CD4-positive, alpha-beta T cell treated with Interleukin-15 for 4 hours (primary cell): Measurements from ENCODE around the gene SLC46A1.
"Not testable (repeated sequence)": the region's sequence is repeated elsewhere in the genome, so short reads cannot be mapped to it uniquely, and the experiment has no call there.

Experiments used
- DNase-seq: peaks from one replicate; pipeline ENCODE4 v3.0.0-alpha.2; 2020; ENCODE audit warnings: low spot score

SLC46A1 gene

DNA sequence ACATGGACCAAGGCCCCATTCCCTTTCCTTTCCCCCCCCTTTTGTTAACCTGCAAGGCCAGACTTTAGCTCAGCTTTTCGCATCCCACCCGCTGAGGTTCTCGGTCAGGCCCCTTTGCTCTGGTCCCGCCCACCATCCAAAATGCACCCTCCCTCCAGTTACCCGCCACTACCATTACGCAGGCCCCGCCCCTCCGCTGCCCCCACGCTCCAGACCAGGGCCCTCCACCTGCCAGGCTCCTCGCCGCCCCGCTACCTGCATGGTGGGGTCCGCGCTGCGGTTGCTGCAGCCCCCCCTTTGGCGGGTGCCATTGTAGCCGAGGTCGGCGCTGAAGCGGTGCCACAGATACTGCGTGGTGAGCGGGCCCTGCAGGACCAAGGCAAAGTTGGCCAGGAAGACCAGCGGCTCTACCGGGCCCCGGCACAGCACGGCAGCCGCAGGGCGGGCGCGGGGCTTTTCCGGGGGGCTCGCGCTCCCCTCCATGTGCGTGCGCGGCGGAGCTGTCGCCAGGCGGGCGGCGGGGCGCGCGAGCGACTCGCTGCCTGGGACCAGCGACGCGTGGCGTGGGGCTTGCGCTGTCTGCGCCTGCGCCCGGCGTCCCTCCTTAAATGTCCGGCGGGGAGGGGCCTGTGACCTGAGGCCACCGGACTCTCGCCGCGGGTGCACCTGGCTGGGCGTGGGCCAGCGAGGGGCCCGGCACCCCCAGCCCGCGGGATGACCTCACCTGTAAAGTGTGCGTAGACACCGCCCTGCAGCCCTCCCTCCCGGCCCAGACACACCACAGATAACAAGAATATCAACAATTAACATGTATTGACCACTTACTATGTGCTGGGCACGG lies at the start of gene SLC46A1:
Gene SLC46A1 (minus strand): TSS at position 581 of the 841 bp plus-strand sequence. CDS start 98 bp downstream, at position 483.
- no peak for DNase-seq

- no peak for DNase-seq
Measured at GRCh38 chr17:28449859-28450258, 43.8 kb upstream of the SLC46A1 start.

DNA sequence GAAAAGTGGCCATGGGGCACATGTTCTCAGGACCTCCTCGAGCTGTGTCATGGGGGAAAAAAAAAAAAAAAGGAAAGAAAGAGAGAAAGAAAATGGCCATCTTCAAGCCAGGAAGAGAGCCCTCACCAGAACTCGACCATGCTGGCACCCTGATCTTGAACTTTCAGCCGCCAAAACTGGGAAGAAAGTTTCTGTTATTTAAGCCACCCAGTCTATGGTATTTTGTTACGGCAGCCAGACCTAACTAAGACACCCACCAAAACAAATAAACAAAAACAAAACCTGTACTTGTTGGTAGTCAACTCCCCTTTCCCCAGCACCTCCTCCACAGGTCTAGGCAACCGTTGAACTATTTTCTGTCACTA lies 41.4 kb upstream of the SLC46A1 start:
- no peak for DNase-seq

DNA sequence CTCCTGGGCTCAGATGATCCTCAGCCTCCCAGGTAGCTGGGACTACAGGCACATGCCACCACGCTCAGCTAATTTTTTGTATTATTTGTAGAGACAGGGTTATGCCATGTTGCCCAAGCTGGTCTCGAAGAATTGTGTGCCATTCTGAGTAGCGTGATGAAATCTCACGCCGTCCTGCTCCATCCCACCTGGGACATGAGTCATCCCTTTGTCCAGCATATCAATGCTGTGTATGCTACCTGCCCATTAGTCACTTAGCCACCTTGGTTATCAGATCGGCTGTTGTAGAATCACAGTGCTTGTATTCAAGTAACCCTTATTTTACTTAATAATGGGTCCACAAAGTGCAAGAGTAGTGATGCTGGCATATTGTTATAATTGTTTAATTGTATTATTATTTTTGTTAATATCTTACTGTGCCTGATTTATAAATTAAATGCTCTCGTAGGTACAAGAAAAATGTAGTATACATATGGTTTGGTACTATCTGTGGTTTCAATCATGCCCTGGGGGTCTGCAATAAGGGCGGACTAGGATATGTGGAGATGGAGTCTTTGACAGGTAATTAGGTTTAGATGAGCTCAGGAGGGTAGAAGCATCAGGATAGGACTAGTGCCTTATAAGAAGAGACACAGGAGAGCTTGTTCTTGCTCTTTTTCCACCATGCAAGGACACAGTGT lies 40.8 kb upstream of the SLC46A1 start:
- no peak for DNase-seq

- DNase-seq: no peak
Measured at GRCh38 chr17:28443901-28444638, 38.1 kb upstream of the SLC46A1 start.

- DNase-seq: not testable (repeated sequence)
Measured at GRCh38 chr17:28434326-28434725, 28.3 kb upstream of the SLC46A1 start.

DNA sequence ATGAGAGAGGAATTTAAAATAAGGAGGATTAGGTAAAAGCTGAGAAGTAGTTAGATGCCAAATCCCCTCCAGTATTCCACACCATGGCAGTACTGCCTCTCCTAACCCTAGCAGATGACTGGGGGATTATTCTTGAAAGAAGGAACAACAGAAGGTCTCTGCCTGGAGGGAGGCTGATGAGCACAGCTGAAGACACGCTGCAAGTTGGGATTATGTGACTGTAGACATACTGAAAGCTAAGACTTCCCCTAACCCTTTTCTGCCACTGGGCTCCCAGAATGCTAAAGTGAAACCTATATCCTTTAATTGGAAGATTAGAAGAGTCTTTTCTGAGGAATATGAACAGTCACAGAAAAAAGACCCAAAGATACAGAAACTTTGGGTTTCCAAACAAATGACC lies 27.7 kb upstream of the SLC46A1 start:
- no peak for DNase-seq

GRCh38 chr17:28427982-28428381 lies 22.0 kb upstream of the SLC46A1 start:
- DNase-seq: not testable (repeated sequence)

DNA sequence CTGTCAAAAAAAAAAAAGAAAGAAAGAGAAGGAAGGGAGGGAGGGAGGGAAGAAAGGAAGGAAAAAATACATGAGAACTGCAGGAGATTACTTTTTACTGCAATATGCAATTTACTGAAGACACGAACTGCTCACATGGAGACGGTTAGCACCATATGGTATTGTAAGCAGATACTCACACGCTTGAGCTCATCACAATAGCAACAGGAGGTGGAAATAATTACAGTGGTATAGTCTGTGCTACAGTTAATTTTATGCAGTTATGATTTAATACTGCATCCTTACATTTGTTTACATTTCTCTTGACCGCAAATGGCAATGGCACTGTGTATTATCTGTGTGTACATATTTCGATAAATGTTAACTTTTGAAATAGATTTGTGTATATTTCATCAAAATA lies 21.4 kb upstream of the SLC46A1 start:
- DNase-seq: no peak

- DNase-seq: no peak
Measured at GRCh38 chr17:28426081-28426519, 20.1 kb upstream of the SLC46A1 start.

- DNase-seq: no peak
Measured at GRCh38 chr17:28425206-28425605, 19.2 kb upstream of the SLC46A1 start.

DNA sequence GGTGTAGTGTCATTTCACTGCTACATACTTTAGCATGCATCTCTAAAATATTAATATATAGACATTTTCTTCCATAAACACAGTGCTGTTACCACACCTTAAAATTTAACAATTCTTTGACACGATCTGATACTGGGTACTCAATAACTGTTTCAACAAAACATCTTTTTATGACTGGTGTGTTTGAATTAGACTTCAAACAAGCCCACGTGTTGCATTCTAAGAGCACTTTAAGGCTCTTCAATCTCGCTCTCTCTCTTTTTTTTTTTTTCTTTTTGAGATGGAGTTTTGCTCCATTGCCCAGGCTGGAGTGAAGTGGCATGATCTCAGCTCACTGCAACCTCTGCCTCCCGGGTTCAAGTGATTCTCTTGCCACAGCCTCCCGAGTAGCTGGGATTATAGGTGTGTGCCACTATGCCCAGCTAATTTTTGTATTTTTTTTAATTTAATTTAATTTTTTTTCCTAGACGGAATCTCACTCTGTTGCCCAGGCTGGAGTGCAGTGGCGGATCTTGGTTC lies 15.8 kb upstream of the SLC46A1 start:
- no peak for DNase-seq

DNA sequence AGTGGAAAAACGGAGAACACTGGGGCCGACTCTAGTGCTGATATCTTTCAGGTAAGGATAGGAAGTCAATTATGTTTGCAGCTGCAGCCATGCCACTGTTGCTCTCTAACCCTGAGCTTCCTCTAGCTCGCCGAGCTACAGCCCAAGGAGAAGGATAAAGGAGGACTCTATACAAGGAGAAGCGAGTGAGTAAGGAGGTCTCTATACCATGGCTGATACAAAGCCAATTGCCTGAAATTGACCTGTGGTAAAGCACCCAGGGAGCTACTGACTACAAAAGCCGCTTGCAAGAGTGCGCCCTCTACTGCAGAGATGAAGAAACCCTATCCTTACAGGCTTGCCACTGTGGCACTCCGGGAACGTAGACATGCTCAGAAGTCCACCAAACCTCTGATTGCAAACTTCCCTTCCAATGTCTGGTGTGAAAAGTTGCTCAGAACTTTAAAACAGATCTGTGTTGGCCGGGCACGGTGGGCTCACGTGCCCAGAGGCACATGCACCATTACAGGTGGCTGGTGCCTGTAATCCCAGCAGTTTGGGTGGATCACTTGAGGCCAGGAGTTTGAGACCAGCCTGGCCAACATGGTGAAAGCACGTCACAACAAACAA lies 10.8 kb upstream of the SLC46A1 start:
- DNase-seq: peak; percentile 63

- no peak for DNase-seq
Measured at GRCh38 chr17:28415886-28416285, 9.9 kb upstream of the SLC46A1 start.

DNA sequence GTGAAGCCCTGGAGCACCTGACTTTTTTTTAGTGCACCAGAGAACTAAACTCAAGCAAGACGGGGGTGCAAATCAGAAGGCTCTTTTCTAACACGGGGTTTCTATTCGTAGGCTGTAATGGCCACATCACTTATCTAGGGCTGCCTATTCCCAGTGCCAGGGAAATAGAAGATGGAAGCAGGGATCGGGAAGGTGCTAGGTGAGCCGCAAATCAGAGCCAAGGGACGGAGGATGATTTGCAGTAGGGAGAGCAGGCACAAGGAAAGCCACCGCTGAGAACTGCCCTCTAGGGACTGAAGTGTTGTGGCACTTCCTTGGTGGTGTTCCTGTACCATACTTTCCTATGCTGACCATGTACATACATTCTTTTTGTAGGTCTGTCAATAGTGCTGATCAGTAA lies 7.8 kb upstream of the SLC46A1 start:
- no peak for DNase-seq

DNA sequence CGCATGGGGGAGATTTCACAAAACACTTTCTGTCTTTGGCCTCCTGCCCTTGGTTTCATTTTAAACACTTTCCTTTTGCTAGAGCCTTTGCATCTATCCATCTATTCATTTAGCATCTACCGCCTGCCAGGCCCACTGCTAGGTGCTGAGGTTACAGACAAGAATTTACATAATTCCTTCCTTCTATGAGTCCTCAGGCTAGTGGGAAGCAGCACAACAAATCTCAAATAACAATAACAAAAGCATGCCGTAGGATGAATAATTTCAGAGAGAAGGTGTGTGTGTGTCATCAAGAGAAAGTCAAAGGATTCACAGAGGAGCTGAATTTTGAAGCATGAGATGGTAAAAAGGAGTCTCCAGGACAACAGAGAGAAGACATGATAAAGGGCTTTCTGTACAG lies 6.1 kb upstream of the SLC46A1 start:
- DNase-seq: no peak

- no peak for DNase-seq
Measured at GRCh38 chr17:28407974-28408306, 1.9 kb upstream of the SLC46A1 start.

DNA sequence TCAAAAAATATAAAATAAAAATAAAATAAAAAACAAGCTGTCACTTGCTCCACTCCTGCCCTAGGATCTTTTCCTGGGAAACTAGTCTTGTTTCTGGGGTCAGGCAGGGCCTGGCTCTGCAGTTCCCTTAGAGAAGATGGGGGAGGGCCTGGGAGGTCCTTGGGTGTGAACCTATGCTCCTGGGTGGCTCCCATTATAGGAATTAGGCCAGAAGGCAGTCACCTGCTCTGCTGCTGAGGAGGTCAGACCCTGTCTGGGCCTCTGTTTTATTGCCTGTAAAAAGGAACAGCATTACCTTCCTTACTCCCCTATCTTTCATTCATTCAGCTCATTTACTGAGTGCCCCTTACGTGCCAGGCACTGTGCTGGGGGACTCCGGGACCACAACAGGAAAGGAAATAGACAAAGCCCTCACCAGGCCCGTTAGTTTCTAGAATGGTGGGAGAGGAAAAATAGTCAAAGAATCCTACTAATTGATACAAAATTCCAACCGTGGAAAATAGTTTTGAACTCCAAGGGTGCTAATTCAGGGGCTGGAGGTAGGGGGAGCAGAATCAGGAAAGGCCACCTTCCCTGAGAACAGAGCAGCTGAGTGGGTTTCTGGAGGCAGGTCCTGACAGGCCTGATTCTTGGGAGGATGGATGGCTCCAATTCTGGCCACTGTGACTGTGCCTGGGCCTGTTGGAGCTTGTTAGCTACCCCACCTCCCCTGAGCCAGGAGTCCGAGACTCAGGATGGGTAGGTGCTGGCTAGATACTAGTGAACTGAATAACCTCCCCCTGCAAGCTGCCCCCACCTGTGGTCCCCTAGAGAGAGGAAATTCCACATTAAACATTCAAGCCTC lies 1.3 kb upstream of the SLC46A1 start:
- DNase-seq: no peak

DNA sequence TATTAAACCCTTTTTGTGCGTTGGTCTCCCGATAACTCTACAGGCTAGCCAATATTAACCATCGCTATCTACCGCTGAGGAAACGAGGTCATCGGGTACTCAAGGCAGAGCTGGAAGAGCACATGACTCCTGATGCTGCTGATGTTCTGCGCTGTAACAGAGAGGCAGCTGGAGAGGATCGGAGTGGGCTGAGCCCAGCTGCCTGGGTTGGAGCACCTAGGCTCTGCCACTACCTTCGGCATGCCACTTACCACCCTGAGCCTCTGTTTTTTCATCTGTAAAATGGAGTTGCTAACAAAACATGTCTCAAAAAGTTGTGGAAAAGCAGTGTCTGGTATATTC lies 432 bp upstream of the SLC46A1 start:
- no peak for DNase-seq

- DNase-seq: no peak
Measured at GRCh38 chr17:28404812-28405570, 1.0 kb downstream of the SLC46A1 start.

DNA sequence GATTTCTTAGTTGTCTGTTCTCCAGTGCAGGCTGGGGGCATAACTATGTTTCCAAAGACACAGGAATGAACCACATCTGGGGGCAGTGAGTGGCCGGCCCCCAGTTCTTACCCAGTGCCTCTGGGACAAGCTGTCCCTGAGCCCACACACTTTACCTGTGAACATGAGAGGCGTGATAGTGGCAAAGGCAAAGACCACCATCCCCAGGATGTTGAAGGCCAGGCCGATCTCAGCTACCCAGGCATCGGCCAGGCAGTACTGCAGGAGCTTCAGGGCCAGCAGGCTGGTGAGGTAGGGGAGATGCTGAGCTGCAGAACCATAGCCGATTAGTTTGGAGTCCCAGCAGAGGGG lies 1.6 kb downstream of the SLC46A1 start:
- no peak for DNase-seq
